Renal cortex interstitium (tissue), 11 donors: ENCODE data around the gene MYO10. TPM values are rescaled to one million over a fixed set of nuclear protein-coding genes. Genes with fewer than 3 reads are reported as not detected.
"Not testable (repeated sequence)": the region's sequence is repeated elsewhere in the genome, so short reads cannot be mapped to it uniquely, and the experiment has no call there.

Experiments
- DNase-seq, 11 donors: peaks; one replicate each; pipeline ENCODE4 v3.0.0-alpha.2; 2013; ENCODE audit warnings: low read depth in 9 of 11, low spot score in 4 of 11; ENCODE audit errors: extremely low read depth in 1 of 11
- polyA plus RNA-seq, 3 donors: library from polyadenylated mRNA; unstranded; fragments of 120-200 nt; gene quantifications; one replicate each; pipeline ENCODE4 v1.2.1, GENCODE V29; 2013; ENCODE audit not compliant: insufficient read length in 3 of 3

MYO10 gene
- polyA plus RNA-seq, 3 donors, result 42.1 to 61.3 (median 45.7) TPM

- no peak for DNase-seq
These were observed 262.6 kb downstream of the MYO10 start for GRCh38 chr5:16673241-16674201.

- no peak for DNase-seq
These were observed 264.9 kb downstream of the MYO10 start for GRCh38 chr5:16671208-16671607.

- DNase-seq, result no peak
These were observed 266.3 kb downstream of the MYO10 start for GRCh38 chr5:16669776-16670175.

GRCh38 chr5:16668631-16669030 lies 267.5 kb downstream of the MYO10 start:
- DNase-seq, result no peak

- DNase-seq, result no peak
These were observed 267.9 kb downstream of the MYO10 start for GRCh38 chr5:16668194-16668593.

- DNase-seq, result peak in 2 of 11 donors; percentile 34 to 64
These were observed 269.1 kb downstream of the MYO10 start for GRCh38 chr5:16666883-16667398.

GRCh38 chr5:16666130-16666882 lies 269.8 kb downstream of the MYO10 start:
- peak in 2 of 11 donors; percentile 38 to 57 for DNase-seq

GRCh38 chr5:16665601-16666000 lies 270.5 kb downstream of the MYO10 start:
- DNase-seq, result no peak

- DNase-seq, result no peak
These were observed 271.7 kb downstream of the MYO10 start for GRCh38 chr5:16664368-16664767.

GRCh38 chr5:16663840-16664239 lies 272.2 kb downstream of the MYO10 start:
- DNase-seq, result no peak

- DNase-seq, result no peak
These were observed 274.4 kb downstream of the MYO10 start for GRCh38 chr5:16661713-16662112.

GRCh38 chr5:16660982-16661381 lies 275.1 kb downstream of the MYO10 start:
- DNase-seq, result no peak

GRCh38 chr5:16659536-16659935 lies 276.6 kb downstream of the MYO10 start:
- no peak for DNase-seq

- no peak for DNase-seq
These were observed 279.4 kb downstream of the MYO10 start for GRCh38 chr5:16656561-16657191.

GRCh38 chr5:16654647-16655334 lies 281.3 kb downstream of the MYO10 start:
- no peak for DNase-seq

- not testable (repeated sequence) for DNase-seq
These were observed 287.3 kb downstream of the MYO10 start for GRCh38 chr5:16648739-16649138.

- DNase-seq, result no peak
These were observed 291.7 kb downstream of the MYO10 start for GRCh38 chr5:16644301-16644889.

GRCh38 chr5:16642867-16643266 lies 293.2 kb downstream of the MYO10 start:
- no peak for DNase-seq
